IMR-90 (cell line): ENCODE results near the gene DOCK7. TPM values are rescaled to one million over a fixed set of nuclear protein-coding genes. Genes with fewer than 3 reads are reported as not detected.

ENCODE experiments used
- ATAC-seq: fragments of 200-7000 bp; cut with Tn5 transposase; 2 replicates; pipeline ENCODE4 v1.9.1; 2020; ENCODE audit warnings: low read depth, mild to moderate bottlenecking, moderate library complexity
- BruUV-seq: library from RNA; stranded (reverse); fragments of 400-500 nt; replicated peaks from 2 replicates; lab custom pipeline; 2021; lab: Mats Ljungman, UMichigan
- CTCF ChIA-PET: fragments of 300-600 bp; formaldehyde crosslinking; extraction: SDS; loops from one replicate; lab custom pipeline; 2021; ENCODE audit warnings: antibody characterized with exemption; lab: Yijun Ruan, JAX
- POLR2A ChIA-PET: fragments of 300-600 bp; sonication (Branson Sonifier 250); formaldehyde crosslinking; loops from one replicate; lab custom pipeline; 2022; ENCODE audit warnings: antibody characterized with exemption; ENCODE audit not compliant: unreplicated experiment; lab: Charles Lee
- DNase-seq: peaks from one replicate; pipeline ENCODE4 v3.0.0; 2013
- H2AFZ ChIP-seq: replicated peaks from 2 replicates; pipeline ENCODE3; 2013; ENCODE audit warnings: low read length, mild to moderate bottlenecking; ENCODE audit not compliant: poor library complexity
- H2AK5ac ChIP-seq: 2 replicates; pipeline ENCODE4 v1.6.1; 2013; ENCODE audit warnings: low read depth, low read length, inconsistent platforms
- H2AK9ac ChIP-seq: replicated peaks from 2 replicates; pipeline ENCODE3; 2013; ENCODE audit warnings: mild to moderate bottlenecking, low read depth, low read length, moderate library complexity; ENCODE audit not compliant: poor library complexity
- H2BK120ac ChIP-seq: 2 replicates; pipeline ENCODE4 v1.6.1; 2013; ENCODE audit warnings: low read depth, low read length, inconsistent platforms
- H2BK15ac ChIP-seq: 3 replicates; pipeline ENCODE4 v1.6.1; 2013; ENCODE audit warnings: low read depth, low read length, inconsistent platforms
- H2BK20ac ChIP-seq: 2 replicates; pipeline ENCODE4 v1.6.1; 2013; ENCODE audit warnings: low read depth, mild to moderate bottlenecking, inconsistent platforms, low read length, moderate library complexity
- H2BK5ac ChIP-seq: 2 replicates; pipeline ENCODE4 v1.6.1; 2013; ENCODE audit warnings: mild to moderate bottlenecking, low read depth, low read length, inconsistent platforms; ENCODE audit not compliant: poor library complexity, severe bottlenecking
- H3K14ac ChIP-seq: replicated peaks from 2 replicates; pipeline ENCODE4 v1.6.1; 2013; ENCODE audit warnings: low read depth, low read length, inconsistent platforms
- H3K18ac ChIP-seq: 2 replicates; pipeline ENCODE4 v1.6.1; 2013; ENCODE audit warnings: low read depth, low read length, control low read depth
- H3K23ac ChIP-seq: 2 replicates; pipeline ENCODE4 v1.6.1; 2013; ENCODE audit warnings: low read depth, low read length, inconsistent platforms
- H3K27ac ChIP-seq: 2 replicates; pipeline ENCODE4 v1.5.1; 2013; ENCODE audit warnings: mild to moderate bottlenecking, control low read depth, low read length; ENCODE audit not compliant: insufficient read depth
- H3K27me3 ChIP-seq: 2 replicates; pipeline ENCODE4 v1.6.1; 2013; ENCODE audit warnings: low read length; ENCODE audit not compliant: control insufficient read depth, insufficient read depth
- H3K36me3 ChIP-seq: 2 replicates; pipeline ENCODE4 v1.6.1; 2013; ENCODE audit warnings: low read length, mixed read lengths; ENCODE audit not compliant: control insufficient read depth, insufficient read depth
- H3K4ac ChIP-seq: 2 replicates; pipeline ENCODE4 v1.6.1; 2013; ENCODE audit warnings: low read depth, low read length, inconsistent platforms
- H3K4me1 ChIP-seq: 2 replicates; pipeline ENCODE4 v1.6.1; 2013; ENCODE audit warnings: low read length, mixed read lengths; ENCODE audit not compliant: control insufficient read depth, insufficient read depth
- H3K4me2 ChIP-seq: 2 replicates; pipeline ENCODE4 v1.6.1; 2013; ENCODE audit warnings: low read depth, mild to moderate bottlenecking, control low read depth, low read length, moderate library complexity
- H3K4me3 ChIP-seq: 2 replicates; pipeline ENCODE4 v1.5.1; 2013; ENCODE audit warnings: low read depth, mild to moderate bottlenecking, control low read depth, low read length, moderate library complexity; ENCODE audit not compliant: insufficient read depth
- H3K56ac ChIP-seq: 2 replicates; pipeline ENCODE4 v1.6.1; 2013; ENCODE audit warnings: low read length, inconsistent platforms; ENCODE audit not compliant: insufficient read depth; ENCODE audit errors: extremely low read depth
- H3K79me1 ChIP-seq, 2 experiments: 2 replicates each; pipeline ENCODE4 v1.6.1; 2013; ENCODE audit warnings: low read length in 2 of 2, inconsistent platforms in 1 of 2, low read depth in 1 of 2
- H3K9ac ChIP-seq: 2 replicates; pipeline ENCODE4 v1.6.1; 2013; ENCODE audit warnings: low read depth, low read length, control low read depth
- H3K9me1 ChIP-seq: 2 replicates; pipeline ENCODE4 v1.6.1; 2013; ENCODE audit warnings: low read length, inconsistent platforms; ENCODE audit not compliant: insufficient read depth
- H3K9me3 ChIP-seq: 2 replicates; pipeline ENCODE4 v1.6.1; 2013; ENCODE audit warnings: low read length; ENCODE audit not compliant: control insufficient read depth, insufficient read depth
- H4K20me1 ChIP-seq: 2 replicates; pipeline ENCODE4 v1.6.1; 2013; ENCODE audit warnings: low read length, inconsistent platforms; ENCODE audit not compliant: insufficient read depth
- H4K5ac ChIP-seq: 2 replicates; pipeline ENCODE4 v1.6.1; 2013; ENCODE audit warnings: mild to moderate bottlenecking, low read depth, low read length, control low read depth
- H4K8ac ChIP-seq, 2 experiments: 2 replicates each; pipeline ENCODE4 v1.6.1; 2013; ENCODE audit warnings: low read depth in 2 of 2, low read length in 2 of 2, control low read depth in 1 of 2, inconsistent platforms in 1 of 2
- H4K91ac ChIP-seq: 2 replicates; pipeline ENCODE4 v1.6.1; 2013; ENCODE audit warnings: low read depth, low read length, inconsistent platforms; ENCODE audit not compliant: insufficient read depth
- BHLHE40 ChIP-seq: fragments of 150-350 bp; IDR thresholded peaks from 2 replicates; pipeline ENCODE4 v1.6.1; 2016; ENCODE audit warnings: mild to moderate bottlenecking, low read depth, low read length
- CEBPB ChIP-seq: IDR thresholded peaks from 2 replicates; pipeline ENCODE4 v1.6.1; 2012; ENCODE audit warnings: low read depth, low read length, improper control_type of control experiment
- CHD1 ChIP-seq: IDR thresholded peaks from 2 replicates; pipeline ENCODE4 v1.6.1; 2012; ENCODE audit warnings: low read depth, low read length, improper control_type of control experiment
- CTCF ChIP-seq: conservative IDR thresholded peaks from 2 replicates; pipeline ENCODE4 v1.5.1; 2012; ENCODE audit warnings: mild to moderate bottlenecking, low read depth, low read length, improper control_type of control experiment
- ELK1 ChIP-seq: fragments of 150-350 bp; IDR thresholded peaks from 2 replicates; pipeline ENCODE4 v1.6.1; 2016; ENCODE audit warnings: low read depth, mild to moderate bottlenecking, low read length, moderate library complexity, borderline replicate concordance
- FOS ChIP-seq: fragments of 150-350 bp; IDR thresholded peaks from 2 replicates; pipeline ENCODE4 v1.6.1; 2016; ENCODE audit warnings: low read depth, low read length
- MAFK ChIP-seq: IDR thresholded peaks from 2 replicates; pipeline ENCODE4 v1.6.1; 2012; ENCODE audit warnings: low read depth, low read length, improper control_type of control experiment
- MAZ ChIP-seq: IDR thresholded peaks from 2 replicates; pipeline ENCODE4 v1.6.1; 2012; ENCODE audit warnings: low read depth, mild to moderate bottlenecking, low read length, improper control_type of control experiment, moderate library complexity, borderline replicate concordance
- MXI1 ChIP-seq: IDR thresholded peaks from 2 replicates; pipeline ENCODE4 v1.6.1; 2012; ENCODE audit warnings: low read depth, mild to moderate bottlenecking, low read length, moderate library complexity, borderline replicate concordance
- NFE2L2 ChIP-seq: fragments of 150-350 bp; IDR thresholded peaks from 2 replicates; pipeline ENCODE4 v1.6.1; 2016; ENCODE audit warnings: low read depth, mild to moderate bottlenecking, low read length
- POLR2A ChIP-seq: IDR thresholded peaks from 2 replicates; pipeline ENCODE4 v1.6.1; 2012; ENCODE audit warnings: mild to moderate bottlenecking, low read depth, low read length
- RAD21 ChIP-seq: IDR thresholded peaks from 2 replicates; pipeline ENCODE4 v1.6.1; 2012; ENCODE audit warnings: low read length, improper control_type of control experiment
- RCOR1 ChIP-seq: IDR thresholded peaks from 2 replicates; pipeline ENCODE4 v1.6.1; 2012; ENCODE audit warnings: mild to moderate bottlenecking, low read length, improper control_type of control experiment; ENCODE audit not compliant: insufficient replicate concordance
- RFX5 ChIP-seq: IDR thresholded peaks from 2 replicates; pipeline ENCODE4 v1.8.0; 2012; ENCODE audit warnings: low read depth, mild to moderate bottlenecking, low read length, moderate library complexity
- SMC3 ChIP-seq: fragments of 150-350 bp; IDR thresholded peaks from 2 replicates; pipeline ENCODE4 v1.6.1; 2016; ENCODE audit warnings: low read depth, mild to moderate bottlenecking, antibody characterized with exemption, low read length, moderate library complexity
- USF2 ChIP-seq: fragments of 150-350 bp; IDR thresholded peaks from 2 replicates; pipeline ENCODE4 v1.6.1; 2017; ENCODE audit warnings: mild to moderate bottlenecking, antibody characterized with exemption, low read length, low read depth
- WGBS, 2 experiments: methylation state at CpG; one replicate each; pipeline versions ENCODE4 v1.1.5 to v1.1.7; 2013; ENCODE audit warnings: missing lambda C conversion rate in 2 of 2; ENCODE audit not compliant: insufficient read length in 1 of 2; ENCODE audit errors: extremely low coverage in 2 of 2; 5-methylcytosine and 5-hydroxymethylcytosine counted together
- dilution Hi-C: fragments of 300-500 bp; cut with HindIII; formaldehyde crosslinking; loops from one replicate; pipeline ENCODE4 v1.14.3; 2018; ENCODE audit warnings: low sequenced_read_pairs; ENCODE audit not compliant: unreplicated experiment
- in situ Hi-C: fragments of 300-500 bp; cut with MboI; formaldehyde crosslinking; loops from 3 replicates; pipeline ENCODE4 v1.14.3; 2019; ENCODE audit warnings: low sequenced_read_pairs, inconsistent platforms, mixed read lengths
- intact Hi-C: fragments of 100-400 bp; cut with micrococcal nuclease; formaldehyde crosslinking; loops from 2 replicates; pipeline ENCODE4 v1.10.0; 2022
- polyA plus RNA-seq, 3 experiments: library from polyadenylated mRNA; depleted of rRNA; stranded (reverse); fragments of >200 nt; gene quantifications; 2 replicates each; pipeline ENCODE4 v1.2.3, GENCODE V29; 2012; ENCODE audit warnings: low replicate concordance in 1 of 3
- total RNA-seq: library from RNA; depleted of rRNA; stranded (reverse); fragments of >200 nt; gene quantifications from 2 replicates; pipeline ENCODE4 v1.2.3, GENCODE V29; 2012

The DOCK7 gene
- total and polyA plus RNA-seq, 2 of the 4 experiments (the other 2 are of a cell fraction): 38.0 to 97.7 TPM

- Histone ChIP-seq H2AK5ac (no peak overlapping the region), H2BK20ac (no peak overlapping the region), H3K36me3 (peaks cover 14% of the 10 kb centered on the region), H3K56ac (no peak overlapping the region), H3K18ac (no peak overlapping the region), H3K9me3 (no peaks in the 10 kb centered on the region), H4K8ac (no peak overlapping the region), H4K5ac (no peak overlapping the region), H2AK9ac (no peak overlapping the region), H2BK120ac (no peak overlapping the region), H3K79me1 (peaks cover 0 to 3% of the 10 kb centered on the region in 2 experiments; a peak in 2 of 4 replicates), H3K4ac (no peak overlapping the region), H3K27ac (no peak overlapping the region), H3K14ac (peak overlapping the region; percentile 71; the same call in 1 of the 2 replicates), H3K4me2 (no peak overlapping the region), H4K20me1 (no peaks in the 10 kb centered on the region), H4K91ac (no peak overlapping the region), H2BK15ac (no peak overlapping the region), H3K4me1 (peaks cover 2% of the 10 kb centered on the region; the same call in 1 of the 2 replicates), H3K9me1 (peaks cover 3% of the 10 kb centered on the region), H2AFZ (no peak overlapping the region), H3K9ac (no peak overlapping the region), H3K23ac (no peak overlapping the region), H3K4me3 (no peak overlapping the region), H2BK5ac (no peak overlapping the region), H3K27me3 (no peaks in the 10 kb centered on the region)
- TF ChIP-seq MAZ: no peak
- TF ChIP-seq NFE2L2: no peak
- no peak for TF ChIP-seq BHLHE40
- TF ChIP-seq MXI1: no peak
- TF ChIP-seq CTCF: no peak
- no peak for TF ChIP-seq RAD21
- no peak for TF ChIP-seq CEBPB
- TF ChIP-seq RCOR1: no peak
- no peak for TF ChIP-seq MAFK
- TF ChIP-seq RFX5: no peak
- TF ChIP-seq SMC3: no peak
- TF ChIP-seq POLR2A: no peak
- TF ChIP-seq CHD1: no peak
- TF ChIP-seq FOS: no peak
- no peak for TF ChIP-seq USF2
- TF ChIP-seq ELK1: no peak
- BruUV-seq: no TSS peak
- POLR2A ChIA-PET: no interaction called here
- CTCF ChIA-PET: no interaction called here
- in situ Hi-C loops: no loop called here
- dilution Hi-C loops: no loop called here
- no peak for ATAC-seq
- intact Hi-C loops: no loop called here
- 100% methylated on average over 1 of the region's 4 CpGs; no CpG with 5 or more reads in 1 of the 2 experiments for WGBS, 2 experiments
- no peak for DNase-seq
Observed at GRCh38 chr1:62494137-62494536, 194.0 kb downstream of the DOCK7 start.
